Islet of Langerhans (tissue), 1 donor: ENCODE measurements around the gene STUB1.
"Not testable (repeated sequence)": the region's sequence is repeated elsewhere in the genome, so short reads cannot be mapped to it uniquely, and the experiment has no call there.

Experiments used
- FAIRE-seq: peaks from one replicate; lab custom pipeline; 2011; peaks lifted over from hg19 to GRCh38; lab: Jason Lieb, UNC

STUB1 gene

DNA sequence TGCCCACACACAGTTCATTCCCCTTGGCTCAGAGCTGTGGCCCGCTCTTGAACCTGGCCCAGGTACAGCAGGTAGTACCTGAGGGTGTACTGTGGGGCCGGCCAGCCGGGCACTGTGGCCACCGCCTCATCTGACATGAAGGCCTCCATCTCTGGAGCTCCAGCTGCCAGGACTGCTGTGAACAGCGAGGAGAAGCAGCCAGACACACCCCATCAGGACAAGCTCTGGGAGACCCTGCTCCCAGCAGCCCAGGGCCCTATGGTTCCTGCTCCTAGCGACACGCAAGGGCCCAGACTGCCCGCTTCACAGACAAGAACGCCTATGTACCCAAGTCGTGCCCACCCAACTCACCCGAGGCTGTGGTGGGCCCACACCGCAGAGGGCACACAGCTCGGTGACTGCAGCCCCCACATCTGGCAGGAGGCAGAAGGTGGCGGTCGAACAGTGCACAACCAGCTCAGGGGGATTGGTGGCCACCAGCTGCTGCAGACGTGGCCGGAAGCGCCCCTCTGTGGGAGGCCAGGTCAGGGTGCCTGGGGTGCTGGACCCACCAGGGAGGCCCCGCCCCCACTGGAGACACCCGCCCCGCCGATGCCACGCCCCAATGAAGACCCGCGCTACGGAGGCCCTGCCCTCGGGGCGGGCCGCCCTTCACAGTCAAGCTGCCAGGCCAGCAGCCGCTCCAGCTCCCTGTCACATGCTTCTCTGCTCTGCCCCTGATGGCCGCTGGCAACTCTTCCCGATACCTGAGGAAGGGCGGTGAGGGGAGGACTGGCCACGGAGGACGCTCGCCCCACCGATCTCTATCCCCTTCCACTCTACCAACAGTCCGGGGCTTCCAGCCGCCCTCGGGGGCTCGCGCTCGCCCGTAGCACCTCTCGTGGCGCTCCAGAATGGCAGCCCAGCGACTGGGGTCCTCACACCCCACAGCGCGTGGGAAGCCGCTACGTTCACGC, 1.1 kb upstream of the STUB1 start:
- no peak for FAIRE-seq

DNA sequence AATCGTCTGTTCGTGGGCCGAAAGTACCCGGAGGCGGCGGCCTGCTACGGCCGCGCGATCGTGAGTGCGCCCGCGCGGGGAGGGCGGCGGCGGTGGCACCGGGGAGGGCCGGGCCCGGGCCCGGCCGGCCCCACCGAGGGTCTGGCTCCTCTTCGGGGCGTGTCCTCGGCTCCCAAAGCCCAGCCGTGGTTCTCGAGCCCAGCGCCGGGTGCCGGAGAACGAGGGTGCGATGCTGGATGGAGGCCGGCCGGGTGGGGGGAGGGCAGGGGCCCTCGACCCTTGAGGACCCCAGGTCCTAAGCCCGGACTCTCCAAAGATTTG, 375 bp downstream of the STUB1 start:
- no peak for FAIRE-seq

DNA sequence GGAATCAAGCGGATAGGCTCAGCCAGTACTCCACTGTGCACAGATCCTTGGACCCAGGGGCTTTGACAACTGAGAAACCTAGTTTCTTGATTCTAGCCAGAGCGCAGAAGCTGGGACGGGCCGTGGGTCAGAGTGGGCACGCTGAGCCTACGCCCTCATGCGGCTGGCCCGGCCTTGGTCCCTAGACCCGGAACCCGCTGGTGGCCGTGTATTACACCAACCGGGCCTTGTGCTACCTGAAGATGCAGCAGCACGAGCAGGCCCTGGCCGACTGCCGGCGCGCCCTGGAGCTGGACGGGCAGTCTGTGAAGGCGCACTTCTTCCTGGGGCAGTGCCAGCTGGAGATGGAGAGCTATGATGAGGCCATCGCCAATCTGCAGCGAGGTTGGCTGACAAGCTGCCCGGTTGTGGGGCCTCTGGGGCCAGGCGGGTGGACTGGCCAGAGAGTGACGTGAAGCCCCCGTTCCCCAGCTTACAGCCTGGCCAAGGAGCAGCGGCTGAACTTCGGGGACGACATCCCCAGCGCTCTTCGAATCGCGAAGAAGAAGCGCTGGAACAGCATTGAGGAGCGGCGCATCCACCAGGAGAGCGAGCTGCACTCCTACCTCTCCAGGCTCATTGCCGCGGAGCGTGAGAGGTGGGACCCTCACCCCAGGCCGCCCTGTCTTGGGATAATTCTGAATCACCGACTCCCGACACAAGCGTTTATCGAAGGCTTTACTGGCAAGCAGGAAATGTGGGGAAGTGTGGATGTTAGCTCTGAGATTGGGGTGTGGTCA, 946 bp downstream of the STUB1 start:
- no peak for FAIRE-seq

DNA sequence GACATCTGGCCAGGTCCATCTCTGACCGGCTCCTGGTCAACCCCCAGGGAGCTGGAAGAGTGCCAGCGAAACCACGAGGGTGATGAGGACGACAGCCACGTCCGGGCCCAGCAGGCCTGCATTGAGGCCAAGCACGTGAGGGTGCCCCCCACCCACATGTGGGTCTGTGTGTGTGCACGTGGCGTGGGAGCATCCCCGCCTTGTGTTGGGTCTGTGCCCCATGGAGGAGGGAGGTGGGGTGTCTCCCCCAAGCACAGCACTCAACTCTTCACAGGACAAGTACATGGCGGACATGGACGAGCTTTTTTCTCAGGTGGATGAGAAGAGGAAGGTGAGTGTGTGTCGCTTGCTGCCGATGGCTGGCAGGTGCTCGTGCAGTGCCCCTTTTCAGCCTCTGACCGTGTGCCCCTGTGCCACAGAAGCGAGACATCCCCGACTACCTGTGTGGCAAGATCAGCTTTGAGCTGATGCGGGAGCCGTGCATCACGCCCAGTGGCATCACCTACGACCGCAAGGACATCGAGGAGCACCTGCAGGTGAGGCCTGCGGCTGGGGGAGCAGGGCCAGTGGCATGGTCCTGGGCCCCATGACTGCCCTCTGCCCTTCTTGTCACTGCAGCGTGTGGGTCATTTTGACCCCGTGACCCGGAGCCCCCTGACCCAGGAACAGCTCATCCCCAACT, 1.7 kb downstream of the STUB1 start:
- no peak for FAIRE-seq

DNA sequence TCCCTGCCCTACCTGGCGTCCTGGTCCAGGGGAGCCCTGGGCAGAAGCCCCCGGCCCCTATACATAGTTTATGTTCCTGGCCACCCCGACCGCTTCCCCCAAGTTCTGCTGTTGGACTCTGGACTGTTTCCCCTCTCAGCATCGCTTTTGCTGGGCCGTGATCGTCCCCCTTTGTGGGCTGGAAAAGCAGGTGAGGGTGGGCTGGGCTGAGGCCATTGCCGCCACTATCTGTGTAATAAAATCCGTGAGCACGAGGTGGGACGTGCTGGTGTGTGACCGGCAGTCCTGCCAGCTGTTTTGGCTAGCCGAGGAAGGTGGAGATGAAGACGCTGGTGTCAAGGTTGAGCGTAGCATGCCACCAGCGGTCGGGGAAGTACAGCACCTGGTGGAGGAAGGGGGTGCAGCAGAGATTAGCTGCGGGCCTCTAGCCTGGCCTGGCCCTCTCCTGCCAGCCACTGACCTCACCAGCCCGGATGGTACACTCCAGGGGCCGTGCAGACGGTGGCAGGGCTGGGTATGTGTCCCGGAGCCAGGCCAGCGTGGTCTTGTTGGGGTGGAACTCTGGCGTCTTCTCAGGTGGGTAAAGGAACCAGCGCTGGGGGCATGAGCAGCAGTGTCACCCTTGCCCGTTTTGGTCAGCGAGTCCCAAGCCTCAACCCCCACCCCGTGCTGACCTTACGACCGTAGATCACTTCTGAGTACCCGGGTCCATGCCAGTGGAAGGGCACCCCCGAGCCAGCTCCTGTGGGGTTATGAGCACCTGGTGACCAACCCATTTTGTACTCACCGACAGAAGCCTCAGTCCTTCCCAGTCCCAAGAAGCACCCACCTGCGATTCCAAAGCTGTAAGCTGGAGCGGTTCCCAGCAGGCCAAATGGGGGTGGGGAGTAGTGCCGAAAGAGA, 2.5 kb downstream of the STUB1 start:
- FAIRE-seq = no peak

DNA sequence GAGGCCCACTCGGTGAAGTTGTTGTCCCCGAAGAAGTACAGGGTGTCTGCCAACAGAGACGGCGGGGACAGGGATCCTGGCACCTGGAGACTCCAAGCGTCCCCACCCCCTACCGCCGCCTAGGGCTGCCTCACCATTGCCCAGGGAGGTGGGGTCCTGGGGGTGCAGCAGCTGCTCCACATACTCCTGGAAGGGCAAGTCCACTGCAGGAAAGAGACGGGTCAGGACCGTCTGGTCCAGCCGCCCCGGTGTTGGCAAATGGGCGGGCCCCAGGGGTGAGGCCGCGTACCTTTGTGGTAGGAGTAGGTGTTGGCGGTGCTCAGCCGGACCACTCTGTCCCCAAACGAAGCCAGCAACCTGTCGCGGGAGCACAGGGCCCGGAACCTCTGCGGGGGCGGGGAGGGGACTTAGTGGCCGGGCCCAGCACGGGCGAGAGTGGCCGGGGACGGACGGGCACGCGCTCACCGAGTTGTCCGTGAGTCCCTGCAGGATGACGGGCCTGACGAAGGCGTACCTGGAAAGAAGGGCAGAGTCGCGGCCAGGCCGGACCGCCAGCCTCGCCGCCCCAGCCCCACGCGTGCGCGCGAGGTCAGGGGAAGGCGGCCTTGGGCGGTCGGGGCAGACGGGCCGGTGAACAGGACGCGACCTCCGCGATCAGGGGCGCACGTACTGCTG, 3.3 kb downstream of the STUB1 start:
- no peak for FAIRE-seq

DNA sequence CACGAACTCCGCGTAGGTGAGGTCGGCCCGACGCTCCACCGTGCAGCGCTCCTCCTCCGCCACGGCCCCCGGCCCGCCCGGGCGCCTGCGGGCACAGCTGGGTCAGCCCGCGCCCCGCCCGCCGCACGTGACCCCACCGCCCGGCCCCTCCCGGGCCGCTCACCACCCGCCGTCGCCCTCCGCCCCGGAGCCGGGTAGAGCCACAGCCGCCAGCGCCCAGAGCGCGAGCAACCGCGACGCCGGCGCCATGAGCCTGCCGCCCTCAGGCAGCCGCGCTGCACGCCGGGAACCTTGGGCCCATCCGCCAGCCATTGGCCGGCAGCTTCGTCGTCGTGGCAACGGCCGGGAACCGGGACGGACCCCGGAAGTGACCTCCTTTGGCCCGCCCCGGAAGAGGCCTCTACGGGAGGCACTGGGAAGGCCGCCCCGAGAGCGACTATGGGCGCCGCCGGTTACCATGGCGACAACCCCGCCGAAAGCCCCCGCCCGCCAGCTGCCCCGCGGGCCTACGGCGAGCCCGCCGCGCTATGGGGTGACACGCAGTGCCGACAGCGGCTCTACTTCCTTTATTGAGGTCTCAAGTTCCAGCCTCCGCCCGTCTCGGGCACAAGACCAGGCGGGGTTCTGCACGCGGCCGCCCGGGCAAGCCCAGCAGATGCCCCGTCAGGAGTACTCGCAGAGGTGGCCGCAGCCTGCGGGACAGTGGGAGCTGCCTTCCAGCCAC, 4.0 kb downstream of the STUB1 start, which contains the start of gene JMJD8:
TSS of gene JMJD8 (minus strand) at position 264 of the 724 bp plus-strand sequence. CDS start at position 249, 15 bp downstream.
- no peak for FAIRE-seq

DNA sequence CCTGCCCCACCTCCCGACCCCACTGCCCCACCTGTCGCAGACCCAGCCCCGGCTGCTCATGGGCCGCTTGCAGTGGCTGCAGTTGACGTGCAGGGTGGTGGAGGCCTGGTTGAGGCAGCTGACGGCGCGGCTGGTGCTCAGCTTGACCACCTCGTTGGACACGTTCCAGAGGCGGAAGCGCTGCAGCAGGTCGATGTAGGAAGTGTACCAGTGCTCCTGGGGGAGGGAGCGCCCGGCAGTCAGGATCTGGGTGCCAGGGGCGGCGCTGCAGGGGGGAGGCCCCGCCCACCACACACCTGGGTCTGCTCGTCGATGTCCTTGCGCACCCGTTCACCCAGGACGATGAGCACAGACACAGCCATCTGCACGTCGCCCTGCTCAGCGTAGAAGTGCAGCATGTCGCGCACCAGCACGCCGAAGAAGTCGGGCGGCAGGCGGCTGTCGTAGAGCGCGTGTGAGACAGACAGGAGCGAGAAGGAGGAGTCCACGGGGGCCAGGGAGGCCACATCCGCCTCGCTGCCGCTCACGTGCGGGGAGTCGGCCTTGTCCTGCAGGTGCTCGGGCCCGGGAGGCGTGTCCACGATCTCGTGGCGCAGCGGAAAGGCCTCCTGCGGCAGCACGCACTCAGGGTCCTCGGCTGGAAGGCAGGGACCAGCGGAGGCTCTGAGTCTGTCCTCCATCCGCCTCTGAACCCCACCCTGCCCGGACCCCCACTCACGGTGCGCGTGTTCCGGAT, 4.9 kb downstream of the STUB1 start:
- FAIRE-seq = no peak

DNA sequence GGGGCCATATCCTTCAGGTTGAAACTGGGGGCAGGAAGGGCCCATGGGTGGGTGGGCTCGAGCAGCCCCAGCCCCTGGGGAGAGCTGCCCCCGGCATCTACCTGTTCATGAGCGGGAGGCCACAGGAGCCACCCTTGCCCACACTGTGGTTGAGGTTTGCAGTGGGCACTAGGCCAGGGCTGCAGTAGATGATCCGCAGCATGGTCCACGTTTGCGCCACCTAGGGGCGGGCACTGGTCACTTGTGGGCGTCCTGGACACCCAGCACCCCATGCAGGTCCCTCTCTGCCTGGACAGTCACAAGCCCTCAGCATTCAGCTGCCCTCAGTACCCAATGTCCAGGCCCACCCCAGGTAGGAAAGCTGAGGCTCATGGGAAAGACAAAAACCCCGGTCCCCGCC, 5.8 kb downstream of the STUB1 start:
- no peak for FAIRE-seq

DNA sequence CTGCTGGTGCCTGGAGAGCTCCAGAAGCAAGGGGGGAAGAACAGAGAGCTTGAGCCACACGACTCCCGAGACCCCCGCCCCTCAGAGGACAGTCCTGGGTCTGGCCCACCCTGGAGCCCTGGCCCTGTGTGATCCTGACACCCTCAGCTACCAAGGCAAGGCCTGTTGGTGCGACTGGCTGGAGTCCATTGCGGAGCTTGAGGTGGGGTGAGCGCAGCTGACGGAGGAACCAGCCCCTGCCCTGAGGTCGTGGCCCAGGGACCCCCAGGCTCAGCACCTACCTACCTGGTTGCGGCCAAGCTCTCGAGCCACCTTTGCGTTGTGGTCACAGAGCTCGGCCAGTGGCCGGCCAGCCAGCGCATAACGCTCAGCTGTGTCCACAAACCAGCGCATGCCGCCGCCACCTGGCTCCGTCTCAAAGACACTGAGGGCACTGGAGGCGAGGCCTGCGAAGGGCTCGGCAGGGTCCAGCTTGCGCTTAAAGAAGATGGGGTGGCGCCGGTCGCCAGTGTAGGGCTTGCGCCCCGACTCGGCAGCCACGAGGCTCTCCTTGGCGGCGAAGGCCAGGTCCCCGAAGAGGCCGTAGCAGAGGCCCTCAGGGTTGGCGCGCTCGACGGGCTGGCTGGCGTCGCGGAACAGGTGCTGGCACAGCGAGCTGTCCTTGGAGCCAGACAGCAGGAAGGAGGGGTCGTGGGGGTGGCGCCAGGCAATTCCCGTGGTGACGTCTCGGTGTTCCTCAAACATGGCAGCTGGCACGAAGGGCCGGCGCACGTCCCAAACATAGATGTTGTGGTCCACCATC, 6.5 kb downstream of the STUB1 start:
- FAIRE-seq = no peak

DNA sequence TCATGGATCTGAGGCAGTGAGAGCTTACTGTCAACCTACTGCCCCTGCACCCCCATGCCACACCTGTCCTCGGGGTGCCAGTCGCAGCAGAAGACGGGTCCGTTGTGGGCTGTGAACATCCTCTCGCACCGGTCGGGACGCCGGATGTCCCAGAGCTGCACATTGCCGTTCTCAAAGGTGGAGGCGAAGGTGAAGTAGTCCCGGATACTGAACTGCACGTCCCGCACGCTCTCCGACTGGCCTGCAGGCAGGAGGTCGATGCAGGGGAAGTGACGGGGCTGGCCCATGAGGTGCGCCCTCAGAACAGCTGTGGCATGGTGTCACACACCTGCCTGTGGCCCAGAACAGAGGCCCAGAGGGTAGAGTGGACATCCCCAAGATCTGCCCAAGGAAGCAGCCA, 7.3 kb downstream of the STUB1 start:
- no peak for FAIRE-seq

DNA sequence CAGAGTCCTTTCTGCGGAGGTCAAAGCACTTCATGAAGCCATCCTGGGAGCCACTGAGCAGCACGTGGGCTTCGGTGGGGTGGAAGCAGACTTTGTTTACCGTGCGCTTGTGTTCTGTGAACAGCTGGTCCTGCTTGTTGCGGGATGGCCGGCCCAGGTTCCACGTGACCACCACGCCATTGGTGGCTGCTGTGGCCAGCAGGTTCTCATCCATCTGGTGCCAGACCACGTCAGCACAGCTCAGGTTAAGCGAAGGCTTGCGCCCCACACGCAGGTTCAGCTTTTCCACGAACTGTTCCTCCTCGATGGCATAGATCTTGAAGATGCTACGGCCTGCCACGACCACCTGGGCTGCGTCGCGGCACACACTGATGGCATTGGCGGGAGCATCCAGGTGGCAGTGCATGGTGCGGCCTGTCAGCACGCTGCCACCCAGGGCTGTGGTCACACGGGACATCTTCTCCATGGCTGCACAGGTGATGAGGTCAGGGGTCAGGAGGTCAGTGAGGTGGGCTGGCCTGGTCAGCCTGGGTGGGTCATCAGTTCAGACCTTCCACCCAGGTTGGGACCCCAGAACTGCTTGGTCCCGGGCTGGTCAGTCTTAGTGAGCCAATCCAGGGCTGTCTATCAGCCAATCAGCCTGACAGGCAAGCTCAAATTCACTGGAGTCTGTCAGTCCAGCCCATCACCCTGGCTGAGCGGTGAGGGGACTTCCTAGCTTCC, 9.1 kb downstream of the STUB1 start:
- FAIRE-seq = no peak

DNA sequence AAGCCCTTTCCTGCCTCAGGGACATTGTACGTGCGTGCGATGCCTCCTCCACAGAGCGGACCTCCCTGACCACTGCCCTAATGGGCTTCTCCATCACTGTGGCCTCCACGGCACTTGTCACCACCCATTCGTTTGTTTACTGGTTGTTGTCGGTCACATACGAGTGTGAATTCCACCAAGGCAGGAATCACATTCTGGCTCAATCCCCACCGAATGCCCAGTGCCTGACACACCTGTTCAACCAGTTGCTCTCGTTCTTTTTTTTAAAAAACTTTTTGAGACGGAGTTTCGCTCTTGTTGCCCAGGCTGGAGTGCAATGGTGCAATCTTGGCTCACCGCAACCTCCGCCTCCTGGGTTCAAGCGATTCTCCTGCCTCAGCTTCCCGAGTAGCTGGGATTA, 11.0 kb downstream of the STUB1 start:
- not testable (repeated sequence) for FAIRE-seq

DNA sequence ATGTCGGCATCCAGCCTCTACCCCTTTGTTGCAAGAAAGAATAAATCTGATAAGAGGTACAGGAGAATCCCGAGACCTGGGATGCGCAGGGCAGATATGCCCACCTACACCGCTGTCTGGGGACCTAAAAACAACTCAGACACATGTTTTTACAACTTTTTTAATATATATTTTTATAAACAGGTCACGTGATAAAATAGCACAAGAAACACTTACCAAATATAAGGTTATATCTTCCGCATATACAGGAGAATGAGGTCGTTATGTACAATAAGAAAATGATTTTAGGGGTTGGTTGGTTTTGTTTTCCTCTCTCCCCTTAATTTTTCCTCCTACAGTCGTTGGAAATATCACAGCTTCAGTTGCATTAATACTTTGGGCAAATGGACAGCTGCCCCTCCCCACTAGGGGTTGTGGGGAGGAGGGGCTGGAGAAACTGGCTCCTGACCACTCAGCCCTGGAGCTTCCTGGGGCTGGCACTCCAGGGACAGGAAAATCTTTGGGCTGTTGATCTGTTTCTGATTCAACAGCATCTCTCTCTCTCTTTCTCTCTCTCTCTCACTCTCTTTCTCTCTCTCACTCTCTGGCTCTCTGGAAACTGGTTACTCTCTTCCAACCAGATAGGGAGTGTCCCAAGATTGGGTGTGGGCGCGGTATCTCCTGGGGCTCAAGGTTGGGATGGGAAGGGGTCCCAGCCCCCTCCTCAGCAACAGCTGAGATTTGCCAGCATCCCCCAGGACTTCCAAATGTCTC, 12.3 kb downstream of the STUB1 start:
- FAIRE-seq = no peak

DNA sequence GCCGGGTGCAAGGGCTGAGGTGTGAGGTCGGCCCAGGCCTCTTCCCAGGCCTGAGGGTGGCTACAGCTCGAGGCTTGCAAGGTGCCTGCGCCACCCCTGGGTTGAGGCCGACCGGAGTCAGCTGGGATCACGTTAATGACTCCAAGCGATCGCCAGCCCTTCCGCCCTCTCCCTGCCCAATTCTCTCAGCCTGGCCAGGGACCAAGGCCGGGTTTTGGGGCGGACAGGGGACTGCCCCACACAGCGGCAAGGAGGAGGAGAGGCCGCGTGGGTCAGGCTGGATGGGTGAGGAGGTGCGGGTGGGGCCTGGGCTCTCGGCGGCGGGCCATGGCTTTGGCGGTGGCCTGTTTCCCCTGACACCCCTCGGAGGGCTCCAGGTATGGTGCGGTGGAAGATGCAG, 13.2 kb downstream of the STUB1 start:
- no peak for FAIRE-seq

DNA sequence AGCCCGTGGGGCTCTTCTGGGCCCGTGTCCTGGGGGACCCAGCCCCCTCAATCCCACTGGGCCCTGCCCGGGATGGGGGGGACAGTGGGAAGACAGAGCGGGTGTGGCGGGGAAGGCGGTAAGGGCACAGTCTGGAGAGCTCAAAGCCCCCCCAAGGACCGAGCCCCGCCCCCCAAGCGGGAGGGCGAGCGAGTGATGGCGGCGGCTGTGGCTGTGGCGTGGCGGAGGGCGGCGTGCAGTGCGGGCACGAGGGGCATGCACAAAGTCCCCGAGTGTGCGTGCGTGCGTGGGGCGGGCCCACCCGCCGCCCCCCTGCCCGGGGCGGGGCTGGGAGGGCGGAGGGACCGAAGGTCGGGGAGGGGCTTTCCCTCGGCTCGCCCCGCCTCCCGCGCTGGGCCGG, 13.6 kb downstream of the STUB1 start:
- no peak for FAIRE-seq

DNA sequence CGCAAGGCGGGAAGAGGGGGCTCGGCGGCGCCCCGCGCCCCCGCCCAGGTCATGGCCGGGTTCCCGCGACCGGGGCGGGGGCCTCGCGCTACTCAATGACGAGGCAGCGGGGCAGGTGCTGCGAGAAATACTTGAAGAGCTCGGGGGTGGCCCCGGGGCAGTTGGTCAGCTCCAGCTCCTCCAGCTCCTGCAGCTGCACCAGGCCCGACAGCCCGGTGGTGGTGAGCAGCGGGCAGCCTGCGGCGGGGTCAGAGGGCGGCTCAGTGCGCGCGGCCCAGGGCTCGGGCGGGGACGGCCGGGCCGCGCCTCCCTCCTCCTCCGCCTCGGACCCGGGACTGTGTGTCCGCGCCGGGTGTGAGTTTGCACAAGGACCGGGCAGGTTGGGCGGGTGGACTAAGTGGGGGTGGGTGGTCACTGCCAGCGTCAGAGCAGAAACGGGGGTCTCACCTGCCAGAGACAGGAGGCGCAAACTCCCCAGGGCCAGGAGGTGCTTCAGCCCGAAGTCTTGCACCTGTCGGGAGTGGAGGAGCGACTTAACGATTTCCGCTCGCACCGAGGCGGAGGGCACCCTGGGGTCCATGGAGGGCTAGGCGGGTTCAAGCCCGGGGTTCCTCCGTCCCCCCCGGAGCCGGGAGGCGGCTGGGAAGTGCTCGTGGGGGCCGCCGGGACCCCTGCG, 14.1 kb downstream of the STUB1 start:
- no peak for FAIRE-seq
